Neural progenitor cell (in vitro differentiated cells): ENCODE results near the gene KPNA1.

Experiments used
- EZH2 ChIP-seq: fragments of 200-600 bp; sonication (generic); IDR thresholded peaks from 2 replicates; pipeline ENCODE4 v1.6.1; 2017; ENCODE audit warnings: antibody characterized with exemption, mild to moderate bottlenecking, moderate library complexity
- EZH2phosphoT487 ChIP-seq: fragments of 200-600 bp; sonication (generic); IDR thresholded peaks from 2 replicates; pipeline ENCODE4 v1.6.1; 2017; ENCODE audit warnings: antibody characterized with exemption
- TF ChIP-seq, protein P1 (sequence below): fragments of 200-600 bp; sonication (generic); IDR thresholded peaks from 2 replicates; pipeline ENCODE4 v1.5.1; 2017; ENCODE audit warnings: antibody characterized with exemption, mild to moderate bottlenecking

DNA sequence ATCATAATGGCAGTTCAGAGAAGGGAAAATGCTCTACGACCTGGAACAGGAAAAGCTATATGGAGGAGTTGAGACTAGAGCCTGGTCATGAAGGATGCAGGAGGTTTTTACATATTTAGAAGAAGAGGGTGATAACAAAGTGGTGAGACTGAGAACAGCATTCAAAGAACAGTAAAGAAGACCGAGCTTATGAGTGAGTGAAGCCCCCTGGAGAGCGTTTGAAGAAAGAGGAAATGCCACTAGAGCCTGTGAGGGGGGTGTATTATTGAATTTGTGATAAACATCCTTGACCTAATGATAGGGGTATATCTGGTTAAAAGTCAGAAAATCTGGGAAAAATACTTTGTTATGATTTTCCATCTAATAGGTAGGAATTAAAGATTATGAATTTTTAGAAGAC, 45.2 kb upstream of the KPNA1 start:
- TF ChIP-seq, protein P1, sequence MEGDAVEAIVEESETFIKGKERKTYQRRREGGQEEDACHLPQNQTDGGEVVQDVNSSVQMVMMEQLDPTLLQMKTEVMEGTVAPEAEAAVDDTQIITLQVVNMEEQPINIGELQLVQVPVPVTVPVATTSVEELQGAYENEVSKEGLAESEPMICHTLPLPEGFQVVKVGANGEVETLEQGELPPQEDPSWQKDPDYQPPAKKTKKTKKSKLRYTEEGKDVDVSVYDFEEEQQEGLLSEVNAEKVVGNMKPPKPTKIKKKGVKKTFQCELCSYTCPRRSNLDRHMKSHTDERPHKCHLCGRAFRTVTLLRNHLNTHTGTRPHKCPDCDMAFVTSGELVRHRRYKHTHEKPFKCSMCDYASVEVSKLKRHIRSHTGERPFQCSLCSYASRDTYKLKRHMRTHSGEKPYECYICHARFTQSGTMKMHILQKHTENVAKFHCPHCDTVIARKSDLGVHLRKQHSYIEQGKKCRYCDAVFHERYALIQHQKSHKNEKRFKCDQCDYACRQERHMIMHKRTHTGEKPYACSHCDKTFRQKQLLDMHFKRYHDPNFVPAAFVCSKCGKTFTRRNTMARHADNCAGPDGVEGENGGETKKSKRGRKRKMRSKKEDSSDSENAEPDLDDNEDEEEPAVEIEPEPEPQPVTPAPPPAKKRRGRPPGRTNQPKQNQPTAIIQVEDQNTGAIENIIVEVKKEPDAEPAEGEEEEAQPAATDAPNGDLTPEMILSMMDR, result no peak
- TF ChIP-seq EZH2, result no peak
- TF ChIP-seq EZH2phosphoT487, result no peak
